Occipital lobe (tissue), 2 donors: ENCODE results near the gene PPP1R3D. TPM values are rescaled to one million over a fixed set of nuclear protein-coding genes. Genes with fewer than 3 reads are reported as not detected.
"Not testable (repeated sequence)": the region's sequence is repeated elsewhere in the genome, so short reads cannot be mapped to it uniquely, and the experiment has no call there.

Experiments used
- DNase-seq: peaks from one replicate; lab custom pipeline; 2025; lab: John Stamatoyannopoulos, UW
- total RNA-seq: library from RNA; depleted of rRNA; stranded (reverse); fragments of >200 nt; gene quantifications from one replicate; pipeline ENCODE4 v1.2.3, GENCODE V29; 2014

Gene PPP1R3D, protein sequence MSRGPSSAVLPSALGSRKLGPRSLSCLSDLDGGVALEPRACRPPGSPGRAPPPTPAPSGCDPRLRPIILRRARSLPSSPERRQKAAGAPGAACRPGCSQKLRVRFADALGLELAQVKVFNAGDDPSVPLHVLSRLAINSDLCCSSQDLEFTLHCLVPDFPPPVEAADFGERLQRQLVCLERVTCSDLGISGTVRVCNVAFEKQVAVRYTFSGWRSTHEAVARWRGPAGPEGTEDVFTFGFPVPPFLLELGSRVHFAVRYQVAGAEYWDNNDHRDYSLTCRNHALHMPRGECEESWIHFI
- 3.6 TPM for total RNA-seq

DNA sequence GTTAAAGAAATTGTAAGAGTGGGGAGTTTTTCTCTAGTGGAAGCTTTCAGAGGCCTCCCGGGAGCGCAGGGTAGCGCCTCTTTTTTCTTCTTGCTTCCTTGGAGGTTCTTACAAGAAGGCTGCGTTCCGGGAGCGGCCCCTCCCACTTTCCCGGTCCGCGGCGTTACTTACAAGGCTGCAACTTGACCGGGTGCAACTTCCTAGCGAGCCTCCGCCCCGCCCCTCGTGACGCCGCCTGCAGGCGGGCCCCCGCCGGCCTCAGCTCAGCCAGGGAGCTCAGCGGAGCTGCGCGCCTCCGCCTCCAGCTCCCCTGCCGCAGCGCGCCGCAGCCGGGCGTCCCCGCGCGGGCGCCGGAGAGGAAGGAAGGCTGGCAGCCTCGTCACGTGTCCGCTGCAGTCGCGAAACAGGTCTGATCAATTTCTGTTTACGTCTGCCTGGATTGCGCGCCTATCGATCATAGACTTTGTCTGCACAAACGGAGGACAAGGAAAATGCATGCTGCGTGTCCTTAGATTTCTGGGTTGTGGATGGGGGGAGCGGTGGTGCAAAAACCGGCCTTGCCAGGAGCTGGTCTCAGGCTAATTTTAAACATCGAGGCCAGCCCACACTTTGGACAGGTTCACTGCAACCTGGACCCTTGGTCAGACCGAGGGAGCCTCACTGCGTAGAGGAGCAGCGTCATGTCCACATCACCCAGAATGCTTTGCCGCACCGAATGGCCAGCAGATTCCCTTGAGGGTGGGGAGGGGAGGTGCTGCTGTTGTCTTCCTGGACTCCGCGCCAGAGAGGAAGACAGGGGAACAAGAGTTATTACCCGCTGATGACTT is at the start of gene PPP1R3D, which contains the start of gene FAM217B:
Gene PPP1R3D, minus strand, starts transcription at position 177 of the 827 bp plus-strand sequence. CDS start 374 bp downstream, outside the sequence.
Gene FAM217B, plus strand, starts transcription at position 261 of the 827 bp plus-strand sequence. CDS start 3,555 bp downstream, outside the sequence.
- DNase-seq, result peak; percentile 94

DNA sequence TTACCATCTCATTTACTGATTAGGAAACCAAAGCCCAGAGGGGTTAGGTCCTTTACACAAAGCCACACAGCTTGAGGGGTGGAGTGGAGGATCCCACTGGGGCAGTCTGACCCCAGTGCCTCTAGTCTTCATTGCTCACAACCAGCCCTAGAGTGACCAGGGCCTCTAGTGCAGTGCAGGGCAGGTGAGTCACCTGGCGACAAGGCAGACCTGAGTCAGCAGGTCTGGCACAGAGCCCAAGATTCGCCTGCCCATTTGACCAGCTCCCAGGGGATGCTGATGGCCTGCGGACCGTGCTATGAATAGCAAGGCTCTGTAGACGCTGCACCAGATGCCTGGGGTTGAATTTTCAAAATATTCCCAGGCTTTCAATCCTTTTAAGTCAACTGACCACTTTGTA is 48.0 kb upstream of the PPP1R3D start:
- no peak for DNase-seq

DNA sequence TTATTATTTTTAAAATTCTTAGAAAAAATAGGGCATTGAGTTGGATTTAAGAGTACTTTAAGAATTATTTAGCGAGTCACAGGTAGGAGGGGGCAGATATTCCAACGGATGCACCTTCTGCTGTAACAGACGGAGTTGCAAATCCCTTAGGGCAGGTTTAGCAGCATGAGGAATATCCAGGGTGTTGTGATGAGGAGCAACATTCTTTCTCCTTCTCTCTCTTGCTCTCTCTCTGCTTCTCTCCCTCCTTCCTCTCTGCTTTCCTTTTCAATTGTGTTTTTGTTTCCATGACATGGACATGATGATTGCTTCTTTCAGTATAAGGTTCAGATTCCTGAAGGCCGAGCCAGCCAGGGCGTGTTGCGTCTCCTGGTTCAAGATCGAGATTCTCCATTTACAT is 47.0 kb upstream of the PPP1R3D start:
- no peak for DNase-seq

DNA sequence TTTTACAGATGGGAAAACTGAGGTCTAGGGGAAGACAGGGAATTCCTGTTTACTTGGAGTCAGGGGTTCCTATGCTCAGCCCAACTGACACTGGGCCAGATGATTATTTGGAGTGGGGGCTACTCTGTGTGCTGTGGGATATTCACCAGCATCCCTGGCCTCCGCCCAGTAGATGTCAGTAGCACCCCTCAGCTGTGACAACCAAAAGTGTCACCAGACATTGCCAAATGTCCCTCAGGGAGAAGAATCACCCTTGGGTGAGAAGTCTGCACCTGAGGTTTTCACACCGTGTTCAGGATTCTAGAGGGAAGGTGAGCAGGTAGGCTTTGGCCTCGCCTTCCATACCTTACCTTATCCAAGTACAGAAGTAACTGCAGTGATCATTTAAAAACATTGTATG is 45.8 kb upstream of the PPP1R3D start:
- DNase-seq, result no peak

DNA sequence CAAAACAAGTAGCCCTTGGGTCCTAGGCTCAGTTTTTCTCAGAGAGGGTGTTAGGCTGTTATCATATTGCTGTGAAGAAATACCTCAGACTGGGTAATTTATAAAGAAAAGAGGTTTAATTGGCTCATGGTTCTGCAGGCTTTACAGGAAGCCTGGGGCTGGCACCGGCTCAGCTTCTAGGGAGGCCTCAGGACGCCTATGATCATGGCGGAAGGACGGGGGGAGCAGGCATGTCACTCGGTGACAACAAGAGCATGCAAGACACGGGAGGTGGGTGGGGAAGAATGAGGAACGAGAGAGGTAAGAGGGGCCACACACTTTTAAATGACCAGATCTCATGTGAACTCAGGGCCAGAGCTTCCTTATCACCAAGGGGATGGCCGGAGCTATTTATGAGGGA is 45.1 kb upstream of the PPP1R3D start:
- DNase-seq, result no peak

DNA sequence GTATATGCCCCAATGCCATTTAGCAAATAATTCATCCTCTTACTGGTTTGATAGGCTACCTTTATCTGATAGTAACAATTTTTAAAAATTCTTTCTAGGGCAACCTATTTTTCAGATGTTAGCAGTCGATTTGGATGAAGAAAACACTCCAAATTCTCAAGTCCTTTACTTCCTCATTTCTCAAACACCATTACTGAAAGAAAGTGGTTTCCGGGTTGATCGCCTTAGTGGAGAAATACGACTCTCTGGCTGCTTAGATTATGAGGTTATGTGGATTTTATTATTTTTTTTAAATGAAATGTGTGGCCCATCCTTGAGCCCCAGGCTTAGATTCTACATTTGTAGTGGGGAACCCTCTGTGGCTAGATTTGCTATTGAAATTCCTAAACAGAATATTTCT is 44.4 kb upstream of the PPP1R3D start:
- no peak for DNase-seq

DNA sequence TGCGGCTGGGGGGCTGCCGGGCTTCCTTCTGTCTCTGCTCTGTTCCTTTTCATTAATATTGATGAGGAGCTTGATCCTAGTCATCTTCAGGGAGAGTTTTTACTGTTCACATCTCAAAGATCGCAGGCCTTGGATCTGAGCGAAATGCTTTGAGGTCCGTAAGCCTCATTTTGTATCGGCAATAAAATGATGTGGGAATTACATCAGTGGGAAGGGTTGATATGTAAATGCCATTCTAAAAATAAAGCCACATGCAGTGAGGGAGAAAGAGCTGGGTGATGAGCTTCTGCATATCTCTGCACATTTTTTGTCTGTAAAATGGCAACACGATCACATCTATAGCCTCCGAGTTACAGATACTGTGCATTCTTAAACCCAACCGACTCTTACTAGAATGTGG is 43.0 kb upstream of the PPP1R3D start:
- no peak for DNase-seq

DNA sequence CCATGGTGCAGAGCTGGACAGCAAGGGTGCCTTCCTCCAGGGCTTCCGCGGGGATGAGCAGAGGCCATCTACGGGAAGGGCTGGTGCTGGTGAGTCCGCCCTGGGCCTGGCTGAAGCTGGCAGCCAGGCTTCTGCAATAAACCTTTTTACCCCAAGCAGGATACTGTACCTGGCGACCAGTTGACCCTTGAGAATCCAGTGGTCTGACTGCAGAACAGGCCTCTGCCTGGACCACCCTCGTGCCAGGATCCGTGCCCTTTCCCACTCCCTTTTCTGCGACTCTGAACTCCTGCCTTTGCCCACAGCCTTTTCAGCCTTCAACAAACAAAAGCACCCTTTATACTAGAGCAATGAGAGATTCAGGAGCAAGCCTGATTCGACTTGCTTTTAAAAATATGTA is 37.0 kb upstream of the PPP1R3D start:
- DNase-seq, result no peak

DNA sequence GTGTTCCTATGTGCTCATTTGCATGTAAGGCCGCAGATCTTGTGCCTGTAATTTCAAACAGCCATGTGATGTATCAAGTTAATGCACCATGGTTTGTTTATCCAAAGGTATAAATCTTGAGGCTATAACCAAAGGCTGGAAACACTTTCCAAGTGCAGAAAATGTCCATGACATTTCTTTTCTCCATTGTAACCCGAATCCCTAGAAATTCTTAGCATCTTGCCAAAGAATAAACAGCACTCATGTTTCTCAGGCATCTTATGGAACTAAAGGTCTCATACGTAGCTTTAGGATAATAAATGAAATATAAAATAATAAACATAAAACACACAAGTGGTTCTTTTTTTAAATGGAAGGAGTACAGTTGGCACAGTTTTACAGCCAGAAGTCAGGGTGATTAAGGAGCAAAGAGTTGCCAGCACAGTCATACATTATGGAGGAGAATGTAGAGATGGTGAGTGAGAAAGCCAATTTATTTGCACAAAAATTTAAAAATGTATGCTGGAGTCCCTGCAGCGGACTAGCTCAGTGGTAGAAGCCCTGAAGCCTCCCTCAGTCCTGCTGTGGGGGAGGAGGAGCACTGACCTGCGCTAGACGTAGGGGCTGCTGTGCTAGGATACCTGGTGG is 36.2 kb upstream of the PPP1R3D start:
- DNase-seq, result no peak

DNA sequence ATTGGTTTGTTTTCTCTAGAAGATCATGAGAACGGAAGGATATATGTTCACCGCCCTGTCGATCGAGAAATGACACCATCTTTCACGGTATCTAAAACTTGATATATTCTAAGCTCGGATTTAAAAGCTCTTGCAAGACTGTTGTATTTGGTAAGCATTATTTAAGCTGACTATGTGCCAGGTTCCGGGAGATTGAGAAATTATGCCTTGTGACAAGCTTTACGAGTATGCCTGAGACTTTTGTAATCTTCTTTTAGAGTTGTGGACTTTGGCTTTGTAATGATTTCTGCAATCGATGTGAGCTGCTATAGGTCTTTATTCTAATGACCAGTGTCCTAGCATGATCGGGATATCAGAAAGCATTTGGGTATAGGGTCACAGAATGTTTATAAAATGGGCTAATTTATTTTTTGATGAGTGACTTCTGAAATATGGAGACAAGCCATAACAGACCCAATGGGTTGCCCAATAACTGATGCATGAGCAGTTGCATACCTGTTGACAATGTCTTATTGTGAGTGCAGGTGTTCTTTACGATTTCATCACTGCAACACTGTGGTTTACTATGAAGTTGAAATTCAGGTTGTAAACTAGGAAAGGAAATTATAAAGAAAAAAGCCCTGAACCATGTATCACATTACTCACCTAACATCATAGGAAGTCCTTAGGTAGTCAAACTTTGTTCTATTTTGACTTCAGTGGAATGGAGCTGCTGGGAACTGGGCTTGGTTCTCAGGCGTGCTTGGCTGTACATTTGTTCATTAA is 32.1 kb upstream of the PPP1R3D start:
- DNase-seq, result no peak

DNA sequence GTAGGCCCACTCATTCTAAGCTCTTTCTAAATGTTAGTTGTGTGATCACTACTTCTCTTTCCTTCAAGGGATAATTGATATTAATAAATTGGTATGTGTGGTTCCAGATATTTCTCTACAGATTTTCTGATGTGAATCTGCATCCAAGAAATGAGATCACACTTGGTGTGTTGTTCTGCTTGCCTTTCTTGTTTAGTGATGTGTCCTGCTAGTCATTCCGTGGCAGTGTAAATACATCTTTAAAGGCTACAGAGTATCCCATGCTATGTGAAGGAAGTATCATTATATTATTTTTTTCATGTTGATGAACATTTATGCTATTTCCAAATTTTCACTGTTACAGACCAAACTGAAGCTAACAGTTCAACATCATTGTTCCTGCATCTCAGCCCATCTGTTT is 31.3 kb upstream of the PPP1R3D start:
- no peak for DNase-seq

DNA sequence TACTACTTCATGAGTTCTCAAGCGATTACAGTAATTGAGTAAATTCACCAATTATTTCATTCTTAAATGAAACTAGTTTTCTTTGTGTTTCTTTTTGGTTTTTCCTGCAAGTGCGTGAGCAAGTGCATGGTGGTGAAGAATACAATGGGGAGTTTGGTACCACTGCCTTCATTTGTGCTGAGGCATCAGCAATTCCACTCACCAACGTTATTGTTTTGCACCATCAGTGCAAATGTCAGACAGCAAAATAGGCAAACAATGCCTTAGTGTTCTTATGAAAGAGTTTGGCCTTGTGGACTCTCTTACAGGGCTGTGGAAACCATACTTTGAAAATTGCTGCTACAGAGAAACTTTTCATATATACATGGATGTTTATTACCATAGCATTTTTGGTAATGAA is 26.3 kb upstream of the PPP1R3D start:
- DNase-seq, result no peak

DNA sequence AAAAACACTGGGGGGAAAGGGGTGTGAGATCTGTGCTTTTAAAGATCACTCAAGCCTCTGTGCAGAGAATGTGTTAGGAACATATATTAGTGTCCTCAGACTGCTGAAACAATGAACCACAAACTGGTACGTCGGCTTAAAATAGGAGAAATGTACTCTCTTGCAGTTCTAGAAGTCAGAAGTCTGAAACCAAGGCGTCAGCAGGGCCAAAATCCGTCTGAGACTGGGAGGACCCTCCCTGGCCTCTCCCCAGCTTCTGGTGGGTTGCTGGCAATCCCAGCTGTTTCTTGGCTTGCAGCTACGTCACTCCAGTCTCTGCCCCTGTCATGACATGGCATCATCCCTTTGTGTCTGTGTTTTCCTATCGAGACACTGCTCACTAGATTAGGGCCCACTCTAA is 22.1 kb upstream of the PPP1R3D start:
- DNase-seq, result no peak

DNA sequence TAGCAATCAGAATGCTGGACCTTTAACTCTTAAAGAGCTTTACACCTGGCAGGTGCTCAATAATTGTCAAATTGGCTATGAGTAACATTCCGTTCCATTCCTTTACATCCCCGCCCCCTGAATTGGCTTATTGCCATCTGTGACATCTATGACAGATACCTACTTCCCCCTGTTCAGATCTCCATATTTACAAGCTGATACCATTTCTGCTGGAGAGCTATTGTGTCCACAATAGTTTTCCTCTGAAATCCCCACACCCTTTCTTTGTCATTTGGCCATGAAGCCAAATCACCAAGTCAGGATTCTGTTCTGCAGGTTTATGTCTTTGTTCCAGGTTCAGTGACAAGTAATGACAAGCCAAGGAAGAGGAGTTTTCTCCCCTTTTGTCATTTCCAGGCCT is 21.3 kb upstream of the PPP1R3D start:
- no peak for DNase-seq

DNA sequence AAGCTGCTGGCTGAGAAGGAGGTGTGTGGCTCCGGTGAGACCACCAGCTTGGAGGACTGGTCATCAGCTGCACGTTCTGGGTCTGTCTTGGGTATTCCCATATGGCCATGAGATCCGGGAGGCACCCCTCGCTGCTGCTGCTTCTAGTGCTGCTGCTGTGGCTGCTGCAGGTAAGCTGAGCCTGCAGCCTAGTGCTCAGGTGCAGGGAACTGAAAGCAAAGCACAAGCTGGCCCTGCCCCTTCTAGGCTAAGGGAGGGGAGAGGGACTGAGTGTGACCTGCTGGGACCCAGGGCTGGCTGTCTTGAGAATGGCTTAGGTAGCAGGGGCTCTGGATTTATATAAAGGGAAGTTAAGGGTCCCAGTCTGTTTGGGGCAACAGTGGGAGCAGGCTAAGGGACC is 18.5 kb upstream of the PPP1R3D start:
- no peak for DNase-seq

DNA sequence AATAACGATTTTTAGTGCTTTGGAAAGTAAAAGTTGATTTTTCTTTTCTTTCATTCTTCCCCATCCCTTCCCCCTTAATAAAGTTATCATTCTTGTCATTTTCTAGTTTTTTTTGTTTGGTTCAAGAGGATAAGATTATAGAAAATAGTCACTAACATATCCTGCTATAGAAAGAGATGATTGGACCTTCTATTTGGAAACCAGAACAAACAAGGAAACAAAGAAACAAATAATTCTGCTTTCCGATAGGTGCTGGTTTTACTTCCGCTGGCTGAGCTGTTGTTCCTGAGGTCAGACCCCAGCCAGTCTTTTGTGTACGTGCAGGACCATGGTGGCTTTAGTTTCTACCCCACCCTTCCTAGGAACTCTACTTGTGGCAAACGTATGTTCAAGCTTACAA is 18.0 kb upstream of the PPP1R3D start, which contains the start of gene CDH26:
Gene CDH26, plus strand, starts transcription at position 301 of the 400 bp plus-strand sequence. CDS start 304 bp downstream, outside the sequence.
- DNase-seq, result no peak

DNA sequence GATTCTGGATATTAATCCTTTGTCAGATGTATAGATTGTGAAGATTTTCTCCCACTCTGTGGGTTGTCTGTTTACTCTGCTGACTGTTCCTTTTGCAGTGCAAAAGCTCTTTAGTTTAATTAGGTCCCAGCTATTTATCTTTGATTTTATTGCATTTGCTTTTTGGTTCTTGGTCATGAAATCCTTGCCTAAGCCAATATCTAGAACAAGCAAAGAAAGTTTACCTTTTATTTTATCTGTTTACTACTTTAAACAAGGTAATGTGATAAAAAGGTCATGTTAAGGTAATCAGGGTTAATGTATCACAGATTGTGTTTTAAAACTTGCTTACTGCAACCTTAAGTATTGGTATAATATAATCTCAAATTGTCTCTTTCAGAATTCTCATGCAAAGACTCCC is 17.5 kb upstream of the PPP1R3D start:
- DNase-seq, result not testable (repeated sequence)

DNA sequence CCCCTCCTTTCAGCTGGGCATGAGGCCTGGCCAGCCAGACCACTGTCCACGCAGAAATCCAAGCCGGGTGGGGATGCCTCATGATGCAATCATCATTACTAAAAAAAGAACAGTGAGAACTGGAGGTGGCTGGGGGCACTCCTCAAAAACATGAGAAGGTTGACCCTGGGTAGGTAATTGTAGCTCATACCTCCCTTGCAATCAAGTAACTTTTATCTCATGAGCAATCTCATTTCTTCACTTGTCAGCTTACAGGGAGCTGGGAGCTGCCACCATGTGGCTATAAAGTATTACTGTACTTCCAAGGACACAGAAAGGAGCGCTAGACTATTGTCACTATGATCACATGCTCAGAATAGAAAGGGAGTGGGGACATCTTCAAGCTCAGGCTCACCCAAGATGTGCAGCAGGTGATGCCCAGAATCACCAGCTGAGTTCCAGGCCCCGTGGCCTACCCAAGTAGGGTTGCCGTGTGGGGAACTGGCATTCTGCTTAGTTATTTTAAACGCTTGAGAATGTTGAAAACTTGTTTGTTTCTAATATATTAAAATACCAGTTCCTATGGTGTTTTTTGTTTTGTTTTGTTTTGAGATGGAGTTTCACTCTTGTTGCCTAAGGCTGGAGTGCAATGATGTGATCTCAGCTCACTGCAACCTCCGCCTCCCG is 15.2 kb upstream of the PPP1R3D start:
- no peak for DNase-seq

DNA sequence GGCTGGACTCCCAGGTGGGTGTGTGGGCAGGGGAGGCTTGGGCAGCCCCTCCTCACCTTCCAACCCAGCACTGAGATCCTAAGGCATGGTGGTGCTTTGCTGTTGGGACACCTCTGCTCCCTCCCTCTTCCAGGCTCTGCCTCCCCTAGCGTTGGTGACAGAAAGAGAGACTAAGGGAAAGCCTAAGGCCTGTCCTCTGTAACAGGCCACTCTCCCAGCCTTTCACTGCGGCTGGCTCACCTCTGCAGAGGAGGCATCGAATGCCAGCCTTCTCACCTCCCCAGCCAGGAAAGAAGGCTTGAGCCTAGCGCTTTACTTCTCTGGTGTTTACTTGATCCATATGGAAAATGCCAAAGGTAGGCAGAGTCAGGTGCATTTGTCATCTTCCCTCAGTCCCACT is 14.6 kb upstream of the PPP1R3D start:
- no peak for DNase-seq

DNA sequence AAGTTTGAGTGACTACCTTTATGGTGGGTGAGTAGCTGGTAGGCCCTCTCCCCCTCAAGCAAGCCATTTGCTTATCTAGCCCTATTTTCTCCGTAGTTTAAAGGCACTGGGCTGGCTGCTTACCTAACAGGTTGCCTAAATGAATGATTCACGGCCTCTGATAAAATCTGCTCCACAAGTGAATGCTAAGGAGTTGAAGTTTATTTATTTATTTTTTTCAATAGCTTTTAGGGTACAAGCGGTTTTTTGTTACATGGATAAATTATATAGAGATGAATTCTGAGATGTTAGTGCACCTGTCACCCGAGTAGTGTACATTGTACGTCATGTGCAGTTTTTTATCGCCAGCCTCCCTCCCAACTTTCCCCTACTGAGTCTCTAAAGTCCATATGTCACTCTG is 9.8 kb upstream of the PPP1R3D start:
- DNase-seq, result no peak
